ENCODE measurements around the gene C11orf68.

C11orf68 gene

GRCh38 chr11:65868907-65869306 lies 50.0 kb downstream of the C11orf68 start (continued):
- no peak for TF ChIP-seq TSHZ1 (tag by site-specific recombination; IDR thresholded peaks at IDR 0.05; ENCODE audit: borderline replicate concordance)
- TF ChIP-seq ZNF449 (tag by site-specific recombination; IDR thresholded peaks at IDR 0.05), result no peak

GRCh38 chr11:65868076-65868667 lies 50.7 kb downstream of the C11orf68 start:
- H3K9me3 ChIP-seq (ENCODE audit: control insufficient read depth, insufficient read depth, low read depth, low read length), result no peaks in the 10 kb centered on the region
- no peaks in the 10 kb centered on the region for H3K4me1 ChIP-seq (ENCODE audit: control insufficient read depth, insufficient read depth, low read length)
- ChIA-PET CTCF (interaction anchor here (0.7 to 4.2 kb wide), 4 partner anchors 8 to 28 kb away, joined by 3 to 37 read pairs (median 11); partner anchors contain the start of gene MUS81), POLR2A (interaction anchor here (0.5 to 6.6 kb wide), 7 partner anchors 8 to 125 kb away, joined by 3 to 111 read pairs (median 9); partner anchors contain the start of genes CFL1, CTSW, FIBP and MUS81)
- H3K4me3 ChIP-seq (ENCODE audit: low read depth, low read length), result no peak overlapping the region
- H3K27ac ChIP-seq (ENCODE audit: extremely low read depth, low read depth, low read length), result no peak overlapping the region
- peaks cover 0 to 49% of the 10 kb centered on the region in 2 experiments; a peak in 1 of 3 replicates for H3K36me3 ChIP-seq (ENCODE audit: control insufficient read depth in 2 of 2, insufficient read depth in 1 of 2, low read length in 2 of 2)
- TF ChIP-seq ZNF664 (tag by site-specific recombination; IDR thresholded peaks at IDR 0.05) (no peak), ZBTB11 (tag by site-specific recombination; conservative IDR thresholded peaks at IDR 0.05; ENCODE audit: low read depth) (no peak), ZNF76 (tag by site-specific recombination; IDR thresholded peaks at IDR 0.05; ENCODE audit: borderline replicate concordance, low read depth) (0 out of 2 replicates have a peak, but pooled peaks have one; percentile 35), ZNF624 (tag by site-specific recombination; IDR thresholded peaks at IDR 0.05) (no peak)

- no peaks in the 10 kb centered on the region for H3K9me3 ChIP-seq (ENCODE audit: control insufficient read depth, insufficient read depth, low read depth, low read length)
- H3K4me1 ChIP-seq (ENCODE audit: control insufficient read depth, insufficient read depth, low read length), result no peaks in the 10 kb centered on the region
- H3K4me3 ChIP-seq (ENCODE audit: low read depth, low read length), result no peak overlapping the region
- TF ChIP-seq ZBTB44 (tag by site-specific recombination; IDR thresholded peaks at IDR 0.05) (0 out of 2 replicates have a peak, but pooled peaks have one; percentile 27), ZNF10 (tag by site-specific recombination; IDR thresholded peaks at IDR 0.05) (no peak), ZNF510 (tag by site-specific recombination; IDR thresholded peaks at IDR 0.05; ENCODE audit: insufficient replicate concordance) (no peak), ZNF654 (tag by site-specific recombination; IDR thresholded peaks at IDR 0.05; ENCODE audit: low read depth) (no peak), SP2 (tag by site-specific recombination; IDR thresholded peaks at IDR 0.05) (peak; percentile 21; the same call in 1 of the 2 replicates), ZBTB8A (tag by site-specific recombination; IDR thresholded peaks at IDR 0.05) (no peak), REPIN1 (tag by site-specific recombination; IDR thresholded peaks at IDR 0.05; ENCODE audit: low read depth) (no peak), ZXDB (tag by site-specific recombination; IDR thresholded peaks at IDR 0.05) (no peak), ZNF132 (tag by site-specific recombination; IDR thresholded peaks at IDR 0.05; ENCODE audit: borderline replicate concordance) (no peak), WT1 (tag by site-specific recombination; IDR thresholded peaks at IDR 0.05) (no peak), EGR2 (tag by site-specific recombination; IDR thresholded peaks at IDR 0.05; ENCODE audit: low read depth) (no peak), ZNF626 (tag by site-specific recombination; IDR thresholded peaks at IDR 0.05) (no peak)
- no peak overlapping the region for H3K27ac ChIP-seq (ENCODE audit: extremely low read depth, low read depth, low read length)
- CTCF ChIA-PET, result interaction anchor here (2.9 kb wide), 1 partner anchor 17 kb away, joined by 18 read pairs; no protein-coding TSS in a partner anchor
- POLR2A ChIA-PET, result interaction anchor here (1.1 to 6.6 kb wide), 4 partner anchors 8 to 21 kb away, joined by 3 to 111 read pairs (median 12); partner anchors contain the start of genes CFL1, FIBP and MUS81
- H3K36me3 ChIP-seq (ENCODE audit: control insufficient read depth in 2 of 2, insufficient read depth in 1 of 2, low read length in 2 of 2), result peaks cover 0 to 56% of the 10 kb centered on the region in 2 experiments; a peak in 1 of 3 replicates
Observed at GRCh38 chr11:65867284-65868071, 51.4 kb downstream of the C11orf68 start.

All from HEK293 (cell line).